Breast epithelium (tissue), 3 donors: Measurements from ENCODE around the gene PLXND1.

ENCODE experiments used
- CTCF ChIP-seq, 3 donors: fragments of 450-650 bp; IDR thresholded peaks; one replicate each; pipeline ENCODE4 v1.5.1; 2016 to 2017; ENCODE audit warnings: antibody characterized with exemption in 3 of 3, mild to moderate bottlenecking in 3 of 3, moderate library complexity in 3 of 3
- POLR2A ChIP-seq: fragments of 450-650 bp; IDR thresholded peaks from one replicate; pipeline ENCODE4 v1.6.1; 2016; ENCODE audit warnings: antibody characterized with exemption, mild to moderate bottlenecking, moderate library complexity

- no peak for TF ChIP-seq CTCF (IDR thresholded peaks at IDR 0.05)
- TF ChIP-seq POLR2A: no peak
Observed at GRCh38 chr3:129583289-129583688, 23.2 kb downstream of the PLXND1 start.
